GM18861 (cell line): ENCODE measurements around the gene MELK.

ENCODE experiments used
- ATAC-seq: cut with Tn5 transposase; IDR thresholded peaks from one replicate; pipeline ENCODE4 v1.9.1; 2021; ENCODE audit not compliant: unreplicated experiment

Gene MELK

DNA sequence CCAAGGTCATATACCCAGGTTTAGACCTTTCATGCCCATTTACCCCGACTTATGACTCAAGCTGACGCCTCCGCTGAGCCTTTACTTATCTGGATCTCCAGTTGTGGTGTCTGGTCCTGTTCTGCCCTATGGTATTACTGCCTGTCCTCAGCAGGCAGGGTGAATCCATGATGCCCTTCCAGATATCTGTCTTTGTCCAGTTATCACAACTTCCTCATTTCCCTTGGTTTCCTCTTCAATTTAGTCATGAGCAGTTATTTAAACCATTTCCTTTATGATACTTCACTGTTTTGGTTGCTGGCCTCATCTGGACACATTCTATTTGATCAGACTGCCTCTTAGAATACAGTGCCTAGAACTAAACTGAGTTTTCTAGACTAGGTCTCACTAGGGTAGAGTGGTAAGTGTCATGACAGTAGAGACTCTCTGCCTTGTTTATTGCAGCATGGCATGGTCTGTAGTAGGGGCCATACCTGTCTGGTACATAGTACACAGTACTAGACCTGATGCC is 93.3 kb downstream of the MELK start:
- ATAC-seq = no peak

DNA sequence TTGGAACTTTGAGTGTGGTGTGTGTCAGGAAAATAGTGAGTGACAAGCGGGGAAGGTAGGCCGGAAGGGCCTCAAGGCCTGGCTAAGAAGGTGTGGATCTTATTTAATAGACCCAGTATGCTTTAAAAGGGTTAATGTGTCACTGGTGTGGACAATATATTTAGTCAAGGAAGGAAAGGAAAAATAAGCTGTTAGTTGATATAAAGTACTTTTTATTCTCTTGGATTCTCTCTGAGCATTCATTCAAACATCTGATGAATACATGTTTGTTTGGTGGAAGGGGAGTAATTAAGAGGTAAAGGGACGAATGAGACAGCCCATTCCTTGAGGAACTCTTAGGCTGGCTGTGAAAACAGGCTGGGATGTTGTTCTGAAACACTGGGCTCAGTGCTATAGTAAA is 98.9 kb downstream of the MELK start:
- ATAC-seq = no peak

DNA sequence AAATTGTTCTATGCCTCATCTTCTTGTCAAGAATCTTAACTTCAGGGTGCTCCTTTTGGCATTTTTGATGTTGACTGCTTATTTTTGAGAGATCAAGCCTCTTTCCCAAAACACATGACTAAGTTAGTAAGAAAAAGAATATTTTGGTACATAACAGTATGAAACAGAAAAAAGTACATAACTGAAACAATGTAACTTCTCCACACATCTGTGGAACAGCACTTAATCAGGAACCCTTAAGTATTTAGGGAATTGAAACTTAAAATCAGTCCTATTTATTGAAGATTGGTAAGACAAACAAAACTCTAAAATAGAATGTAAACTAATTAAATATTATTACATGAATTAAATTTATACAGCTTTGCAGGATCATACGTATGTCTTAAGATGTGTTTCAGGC is 103.4 kb downstream of the MELK start:
- ATAC-seq = no peak

DNA sequence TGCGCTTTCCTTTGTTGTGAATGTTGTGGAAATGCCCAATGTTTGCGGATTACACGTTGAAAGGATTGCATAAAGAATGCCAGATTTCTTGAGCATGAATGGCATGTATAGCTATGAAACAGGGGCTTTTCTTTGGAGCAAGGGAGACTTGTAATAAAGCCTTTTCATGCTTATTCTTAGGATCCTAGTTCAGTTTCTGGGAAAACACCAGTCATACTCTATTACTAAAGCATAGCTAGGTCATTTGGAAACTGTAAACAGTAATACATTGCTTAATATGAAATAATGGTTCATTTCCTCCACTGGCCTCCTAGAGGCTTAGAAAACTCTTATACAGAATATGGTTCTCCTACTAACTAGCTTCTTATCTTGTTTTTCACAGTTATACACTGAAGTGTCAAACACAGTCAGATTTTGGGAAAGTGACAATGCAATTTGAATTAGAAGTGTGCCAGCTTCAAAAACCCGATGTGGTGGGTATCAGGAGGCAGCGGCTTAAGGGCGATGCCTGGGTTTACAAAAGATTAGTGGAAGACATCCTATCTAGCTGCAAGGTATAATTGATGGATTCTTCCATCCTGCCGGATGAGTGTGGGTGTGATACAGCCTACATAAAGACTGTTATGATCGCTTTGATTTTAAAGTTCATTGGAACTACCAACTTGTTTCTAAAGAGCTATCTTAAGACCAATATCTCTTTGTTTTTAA is 104.2 kb downstream of the MELK start:
- ATAC-seq = no peak

DNA sequence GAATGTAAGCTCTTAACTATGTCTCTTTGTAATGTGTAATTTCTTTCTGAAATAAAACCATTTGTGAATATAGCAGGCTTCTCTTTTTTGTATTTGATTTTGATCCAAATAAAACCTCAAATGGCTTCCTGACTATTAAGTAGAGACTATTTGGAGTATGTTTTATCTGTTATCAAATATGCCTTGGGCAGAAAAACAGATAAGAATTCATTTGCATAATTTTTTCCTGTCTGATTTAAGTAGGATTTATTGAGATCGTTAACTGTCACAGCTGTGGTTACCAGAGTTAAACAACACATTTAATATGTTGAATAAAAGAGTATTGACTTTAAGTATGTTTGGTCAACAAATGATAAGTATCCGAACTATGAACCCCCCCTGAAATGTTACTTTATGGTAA is 104.9 kb downstream of the MELK start:
- no peak for ATAC-seq

DNA sequence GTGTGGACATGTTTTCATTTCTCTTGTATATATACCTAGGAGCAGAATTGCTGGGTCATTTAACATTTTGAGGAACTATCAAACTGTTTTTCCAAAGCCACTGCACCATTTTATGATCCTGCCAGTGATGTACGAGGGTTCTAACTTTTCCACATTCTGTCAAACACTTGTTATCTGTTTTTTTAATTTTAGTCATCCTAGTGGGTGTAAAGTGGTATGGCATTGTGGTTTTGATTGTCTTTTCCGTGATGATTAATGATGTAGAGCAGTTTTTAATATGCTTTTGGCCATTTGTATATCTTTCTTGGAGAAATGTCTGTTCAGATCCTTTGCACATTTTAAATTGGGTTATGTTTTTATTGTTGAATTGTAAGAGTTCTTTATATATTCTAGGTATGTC is 107.0 kb downstream of the MELK start:
- no peak for ATAC-seq

DNA sequence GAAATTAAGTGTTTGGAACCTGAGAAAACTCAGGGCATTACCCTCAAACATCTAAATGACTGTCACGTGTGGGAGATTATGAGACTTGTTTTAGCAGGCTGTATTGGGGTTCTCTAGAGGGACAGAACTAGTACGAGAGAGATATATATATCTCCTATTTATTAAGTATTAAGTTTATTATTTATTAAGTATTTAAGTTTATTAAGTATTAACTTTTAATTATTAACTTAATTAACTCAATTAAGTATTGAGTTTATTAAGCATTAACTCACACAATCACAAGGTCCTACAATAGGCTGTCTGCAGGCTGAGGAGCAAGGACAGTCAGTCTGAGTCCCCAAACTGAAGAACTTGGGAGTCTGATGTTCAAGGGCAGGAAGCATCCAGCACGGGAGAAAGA is 113.8 kb downstream of the MELK start:
- ATAC-seq = no peak

DNA sequence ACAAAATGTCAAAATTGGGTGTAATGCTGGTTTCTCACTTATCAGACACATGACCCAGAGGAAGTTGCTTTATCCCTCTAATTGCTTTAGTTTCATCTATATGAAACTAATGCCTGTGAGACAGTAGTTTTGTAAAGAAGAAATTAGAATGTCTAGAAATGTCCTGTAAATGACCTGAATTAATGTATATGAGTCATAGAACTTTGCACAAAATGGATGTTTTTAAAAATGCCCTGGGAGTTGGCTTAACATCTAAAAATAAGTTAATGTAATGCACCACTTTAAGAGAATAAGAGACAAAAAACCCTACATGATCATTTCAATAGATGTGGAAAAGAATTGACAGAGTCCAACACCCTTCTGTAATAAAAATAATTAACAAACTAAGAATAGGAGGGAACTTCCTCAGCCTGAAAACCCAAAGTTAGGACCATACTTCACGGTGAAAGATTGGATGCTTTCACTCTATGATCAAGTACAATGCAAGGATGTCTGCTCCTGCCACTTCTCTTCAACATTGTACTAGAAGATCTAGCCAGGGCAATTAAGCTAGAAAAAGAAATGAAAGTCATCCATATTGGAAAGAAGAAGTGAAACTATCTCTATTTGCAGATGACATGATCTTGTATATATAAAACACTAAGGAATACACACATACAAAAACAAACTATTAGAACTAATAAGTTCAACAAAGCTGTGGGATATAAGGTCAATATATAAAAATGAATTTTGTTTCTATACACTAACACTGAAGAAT is 117.9 kb downstream of the MELK start:
- no peak for ATAC-seq

DNA sequence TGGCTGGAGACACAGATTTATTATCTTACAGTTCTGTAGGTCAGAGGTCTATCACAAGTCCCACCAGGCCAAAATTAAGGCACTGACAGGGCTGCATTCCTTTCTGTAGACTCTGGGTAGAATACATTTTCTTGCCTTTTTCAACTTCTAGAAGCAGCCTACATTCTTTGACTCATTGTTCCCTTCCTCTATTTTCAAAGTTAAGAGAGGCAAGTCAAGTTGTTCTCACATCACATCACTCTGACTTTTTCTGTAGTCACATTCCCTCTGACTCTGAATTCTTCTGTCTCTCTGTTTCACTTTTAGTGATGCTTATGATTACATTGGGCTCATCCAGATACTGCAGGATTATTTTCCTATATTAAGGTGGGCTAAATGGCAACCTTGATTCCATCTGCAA is 119.0 kb downstream of the MELK start:
- ATAC-seq = no peak

DNA sequence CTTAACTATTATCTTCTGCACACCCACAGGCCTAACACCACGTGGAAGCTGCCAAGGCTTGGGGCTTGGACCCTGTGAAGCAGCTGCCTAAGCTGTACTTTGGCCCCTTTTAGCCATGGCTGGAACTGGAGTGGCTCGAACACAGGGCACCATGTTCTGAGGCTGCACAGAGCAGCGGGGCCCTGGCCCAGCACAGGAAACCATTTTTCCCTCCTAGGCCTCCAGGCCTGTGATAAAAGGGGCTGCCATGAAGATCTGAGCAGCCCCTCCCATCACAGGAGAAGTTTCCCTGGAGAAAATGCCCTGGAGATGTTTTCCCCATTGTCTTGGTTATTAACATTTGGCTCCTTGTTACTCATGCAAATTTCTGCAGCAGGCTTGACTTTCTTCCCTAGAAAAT is 126.3 kb downstream of the MELK start:
- no peak for ATAC-seq

DNA sequence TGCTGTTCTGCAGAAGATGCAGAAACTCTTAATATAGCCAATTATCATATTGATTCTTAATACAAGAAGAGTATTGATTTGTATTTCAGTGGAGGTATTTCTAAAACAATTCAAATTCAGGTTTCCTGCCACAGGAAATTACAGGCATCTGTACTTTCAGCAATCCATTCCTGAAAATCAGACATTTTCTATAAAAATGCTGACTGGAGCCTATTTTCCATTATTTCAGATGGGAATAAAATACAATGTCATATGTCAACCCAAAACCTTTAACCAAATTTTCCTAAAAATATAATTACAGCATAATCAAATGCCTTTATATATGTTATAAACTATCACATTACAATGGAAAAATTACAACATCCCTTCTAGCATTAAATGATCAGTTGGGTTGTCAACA is 131.5 kb downstream of the MELK start:
- ATAC-seq = no peak

DNA sequence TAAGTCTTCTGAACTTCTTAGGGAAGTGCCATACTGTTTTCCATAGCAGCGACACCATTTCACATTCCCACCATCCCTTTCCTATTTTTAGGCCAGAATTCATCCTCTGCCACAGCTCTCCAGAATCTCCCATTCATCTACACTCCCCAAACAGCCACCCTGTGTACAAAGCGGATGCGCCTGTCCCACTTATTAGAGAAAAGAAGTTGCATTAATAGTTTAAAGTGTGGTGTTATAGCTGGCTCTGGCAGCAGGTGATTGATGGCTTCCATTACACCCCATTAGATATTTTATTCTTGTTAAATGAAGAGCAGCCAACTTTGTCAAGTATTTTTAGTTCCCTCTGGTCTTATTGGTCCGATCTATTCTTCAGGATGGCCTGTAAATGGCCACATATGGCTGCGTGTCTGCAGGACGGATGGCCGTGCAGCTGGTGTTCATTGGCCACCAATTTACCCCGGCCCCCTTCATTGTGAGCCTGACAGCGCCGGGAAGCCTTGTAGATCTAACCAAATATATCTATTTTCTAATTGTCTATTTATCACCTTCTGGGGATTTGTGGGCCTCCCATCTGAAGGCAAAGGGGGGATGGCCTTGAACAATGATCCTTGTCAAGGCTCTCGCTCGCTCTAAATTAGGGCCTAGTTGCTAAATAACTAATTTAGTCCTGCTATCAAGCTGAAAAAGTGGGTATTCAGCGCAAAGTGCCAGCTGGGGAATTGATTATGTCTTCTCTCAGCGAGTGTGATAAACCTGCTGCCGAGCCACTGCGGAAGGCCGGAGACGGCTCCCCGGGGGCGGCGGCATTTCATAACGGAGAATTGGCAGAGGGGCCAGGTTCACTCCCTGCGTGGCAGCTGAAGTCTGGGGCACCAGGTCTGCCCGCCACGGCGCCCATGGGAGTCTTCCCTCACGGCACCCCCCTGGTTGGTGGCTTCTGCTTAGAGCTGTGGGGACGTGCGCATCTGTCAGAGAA is 141.1 kb downstream of the MELK start:
- no peak for ATAC-seq

DNA sequence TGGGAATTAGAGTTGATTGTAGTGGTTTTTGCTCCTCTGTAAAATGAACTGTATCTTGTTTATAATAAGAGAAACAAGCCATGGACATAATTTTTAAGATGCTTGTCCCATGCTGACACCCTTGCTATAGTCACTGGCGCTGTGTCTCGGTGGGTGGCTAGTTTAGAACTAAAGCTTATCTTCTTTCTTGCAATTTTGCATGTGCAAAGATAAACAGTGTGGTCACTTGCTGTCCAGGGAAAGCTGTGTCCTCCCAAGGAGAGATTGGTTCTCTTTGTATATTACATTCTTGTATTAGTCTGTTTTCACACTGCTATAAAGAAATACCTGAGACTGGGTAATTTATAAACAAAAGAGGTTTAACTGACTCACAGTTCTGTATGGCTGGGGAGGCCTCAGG is 143.8 kb downstream of the MELK start:
- no peak for ATAC-seq

DNA sequence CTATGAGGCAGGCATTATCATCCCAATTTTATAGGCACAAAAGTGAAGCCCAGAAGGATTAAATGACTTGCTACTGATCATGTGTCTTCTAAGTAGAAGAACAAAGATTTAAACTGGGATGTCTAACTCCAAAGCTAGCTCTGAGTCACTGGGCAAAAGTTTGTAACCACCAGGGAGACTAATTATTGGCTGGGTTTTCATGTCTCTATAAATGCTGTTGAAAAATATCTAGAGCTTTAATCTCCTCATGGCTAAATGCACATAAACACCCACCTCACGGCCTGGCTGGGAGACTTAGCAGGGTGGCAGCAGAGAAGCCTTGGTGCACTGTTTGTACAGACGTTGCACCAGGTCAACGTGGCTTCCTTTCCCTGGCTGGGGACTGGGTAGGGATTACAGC is 144.6 kb downstream of the MELK start:
- ATAC-seq = no peak

DNA sequence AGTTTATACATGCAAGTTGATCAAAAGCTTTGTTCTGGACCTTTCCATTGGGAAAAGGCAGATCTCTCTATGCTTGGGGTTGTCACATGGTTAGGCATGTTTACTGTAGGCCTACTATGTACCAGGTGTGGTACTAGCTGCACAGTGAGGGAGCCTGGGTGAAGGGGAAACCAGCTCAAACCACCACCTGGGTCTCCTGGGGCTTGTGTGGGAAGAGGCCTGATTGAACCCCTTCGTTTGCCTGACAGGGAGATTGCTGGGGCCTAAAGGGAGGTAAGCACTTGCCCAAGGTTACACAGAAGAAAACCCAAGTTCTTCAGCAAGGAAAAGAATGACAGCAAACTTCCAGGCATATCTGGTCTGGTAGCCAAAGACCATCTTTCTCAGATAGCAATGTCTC is 145.9 kb downstream of the MELK start:
- ATAC-seq = no peak

DNA sequence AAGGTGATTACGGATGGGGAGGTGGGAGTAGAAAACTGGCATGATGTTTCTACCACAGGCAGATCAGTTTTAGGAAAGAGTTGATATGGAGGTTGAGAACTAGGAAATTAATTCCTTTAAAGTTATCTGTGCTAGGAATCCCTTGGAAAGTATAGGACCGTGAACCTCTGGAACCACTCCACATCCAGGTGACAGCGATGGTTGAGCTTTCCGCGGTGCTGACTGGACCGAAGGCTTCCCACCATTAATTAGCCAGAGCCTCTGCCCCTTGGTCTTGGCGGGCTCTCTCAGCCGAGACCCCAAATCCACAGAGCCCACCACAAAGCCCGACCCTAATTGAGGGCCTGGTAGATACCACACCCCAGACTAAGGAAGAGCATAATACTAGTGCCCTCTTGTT is 147.3 kb downstream of the MELK start:
- no peak for ATAC-seq

DNA sequence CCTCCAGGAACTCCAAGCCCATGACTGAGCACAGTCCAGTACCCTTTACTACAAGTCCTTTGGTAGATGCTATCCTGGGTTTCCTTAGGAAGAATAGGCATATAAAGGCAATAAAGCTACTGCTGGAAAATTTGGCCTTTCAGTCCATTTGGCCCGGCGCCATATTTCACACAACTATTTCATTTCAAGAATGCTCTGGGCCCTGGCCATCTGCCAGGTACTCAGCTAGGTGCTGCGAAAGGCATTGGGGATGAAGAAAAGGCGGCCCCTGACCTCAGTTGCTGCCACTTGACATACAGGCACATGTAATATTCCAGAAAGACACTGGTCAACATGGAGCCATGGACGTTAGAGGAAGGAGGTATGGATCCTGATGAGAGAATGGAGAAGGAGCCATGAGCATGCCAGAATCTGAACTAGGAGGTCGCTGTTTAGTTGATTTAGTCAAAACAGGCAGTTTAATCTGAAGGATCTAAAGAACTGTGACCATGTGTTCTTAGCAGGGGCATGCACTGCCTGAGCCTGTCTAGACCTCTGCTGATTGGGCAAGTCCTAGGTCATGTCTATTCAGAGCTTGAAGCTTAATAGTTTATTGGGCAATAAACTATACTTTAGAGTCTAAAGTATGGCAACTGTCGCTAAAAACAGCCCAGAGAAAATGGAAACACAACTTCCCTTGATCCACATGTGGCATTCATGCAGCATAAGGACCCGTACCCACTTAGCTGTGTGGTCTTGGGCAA is 149.3 kb downstream of the MELK start:
- ATAC-seq = no peak

DNA sequence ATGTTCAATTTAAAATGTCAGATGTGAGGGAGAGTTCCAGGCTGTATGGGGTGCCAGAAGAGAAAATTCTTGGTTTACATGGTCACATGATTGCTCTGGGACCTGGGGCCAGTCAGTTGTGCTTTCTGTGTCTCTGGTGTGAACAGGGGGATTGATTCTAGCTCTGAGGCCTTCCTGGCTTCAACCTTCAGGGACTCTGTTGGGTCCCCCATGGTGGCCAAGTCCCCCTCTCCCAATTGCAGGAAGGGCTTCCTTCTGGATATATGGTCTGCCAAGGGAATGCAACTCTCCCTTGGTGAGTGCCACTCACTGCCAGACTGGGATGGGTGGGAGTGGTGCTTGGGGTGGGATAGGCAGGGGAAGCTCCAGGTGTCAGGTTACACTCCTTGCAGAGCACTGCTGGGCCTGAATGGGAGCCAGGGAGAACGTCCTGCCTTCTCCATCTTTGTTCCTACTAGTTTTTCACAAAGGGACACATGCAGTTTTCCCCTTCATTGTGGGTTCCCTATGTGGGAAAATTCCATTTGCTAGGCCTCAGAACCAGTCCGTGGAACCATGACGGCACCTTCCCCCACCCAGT is 153.2 kb downstream of the MELK start:
- ATAC-seq = no peak
